HG03571 (cell line): ENCODE data around the gene THBD.

Experiments used
- ATAC-seq: cut with Tn5 transposase; IDR thresholded peaks from one replicate; pipeline ENCODE4 v1.9.1; 2021; ENCODE audit not compliant: unreplicated experiment

Gene THBD, protein sequence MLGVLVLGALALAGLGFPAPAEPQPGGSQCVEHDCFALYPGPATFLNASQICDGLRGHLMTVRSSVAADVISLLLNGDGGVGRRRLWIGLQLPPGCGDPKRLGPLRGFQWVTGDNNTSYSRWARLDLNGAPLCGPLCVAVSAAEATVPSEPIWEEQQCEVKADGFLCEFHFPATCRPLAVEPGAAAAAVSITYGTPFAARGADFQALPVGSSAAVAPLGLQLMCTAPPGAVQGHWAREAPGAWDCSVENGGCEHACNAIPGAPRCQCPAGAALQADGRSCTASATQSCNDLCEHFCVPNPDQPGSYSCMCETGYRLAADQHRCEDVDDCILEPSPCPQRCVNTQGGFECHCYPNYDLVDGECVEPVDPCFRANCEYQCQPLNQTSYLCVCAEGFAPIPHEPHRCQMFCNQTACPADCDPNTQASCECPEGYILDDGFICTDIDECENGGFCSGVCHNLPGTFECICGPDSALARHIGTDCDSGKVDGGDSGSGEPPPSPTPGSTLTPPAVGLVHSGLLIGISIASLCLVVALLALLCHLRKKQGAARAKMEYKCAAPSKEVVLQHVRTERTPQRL

DNA sequence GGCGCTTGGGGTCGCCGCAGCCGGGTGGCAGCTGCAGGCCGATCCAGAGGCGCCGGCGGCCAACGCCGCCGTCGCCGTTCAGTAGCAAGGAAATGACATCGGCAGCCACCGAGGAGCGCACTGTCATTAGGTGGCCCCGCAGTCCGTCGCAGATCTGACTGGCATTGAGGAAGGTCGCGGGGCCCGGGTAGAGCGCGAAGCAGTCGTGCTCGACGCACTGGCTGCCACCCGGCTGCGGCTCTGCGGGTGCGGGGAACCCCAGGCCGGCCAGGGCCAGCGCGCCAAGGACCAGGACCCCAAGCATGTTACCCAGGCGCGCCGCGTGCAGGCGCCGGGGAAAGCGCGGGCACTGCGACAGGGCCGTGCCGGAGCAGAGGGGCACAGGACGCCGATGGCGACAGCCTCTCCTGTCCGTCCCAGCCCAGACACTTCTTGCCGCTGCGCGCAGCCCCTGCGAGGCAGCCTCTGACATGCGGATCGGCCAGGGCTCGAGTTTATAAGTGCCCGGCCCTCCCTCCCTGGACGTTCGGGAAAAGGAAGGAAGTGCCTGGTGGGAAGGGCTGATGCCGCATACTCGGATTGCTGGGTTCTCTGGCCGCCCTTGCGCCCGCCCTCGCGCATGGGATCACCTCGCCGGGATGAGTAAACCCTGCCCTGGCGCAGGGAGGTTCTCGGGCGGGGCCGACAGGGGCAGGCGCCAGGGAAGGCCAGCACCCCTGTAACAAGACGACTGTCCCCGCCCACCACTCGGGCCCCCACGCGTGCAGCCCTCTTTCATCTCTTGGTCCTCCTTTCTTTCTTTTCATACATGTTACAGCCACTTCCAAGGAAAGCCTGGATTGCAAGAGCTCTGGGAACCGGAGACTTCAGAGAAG, at the start of gene THBD:
THBD (minus strand) TSS at position 472 of the 875 bp plus-strand sequence; CDS start at position 304, 168 bp downstream.
- ATAC-seq = no peak

DNA sequence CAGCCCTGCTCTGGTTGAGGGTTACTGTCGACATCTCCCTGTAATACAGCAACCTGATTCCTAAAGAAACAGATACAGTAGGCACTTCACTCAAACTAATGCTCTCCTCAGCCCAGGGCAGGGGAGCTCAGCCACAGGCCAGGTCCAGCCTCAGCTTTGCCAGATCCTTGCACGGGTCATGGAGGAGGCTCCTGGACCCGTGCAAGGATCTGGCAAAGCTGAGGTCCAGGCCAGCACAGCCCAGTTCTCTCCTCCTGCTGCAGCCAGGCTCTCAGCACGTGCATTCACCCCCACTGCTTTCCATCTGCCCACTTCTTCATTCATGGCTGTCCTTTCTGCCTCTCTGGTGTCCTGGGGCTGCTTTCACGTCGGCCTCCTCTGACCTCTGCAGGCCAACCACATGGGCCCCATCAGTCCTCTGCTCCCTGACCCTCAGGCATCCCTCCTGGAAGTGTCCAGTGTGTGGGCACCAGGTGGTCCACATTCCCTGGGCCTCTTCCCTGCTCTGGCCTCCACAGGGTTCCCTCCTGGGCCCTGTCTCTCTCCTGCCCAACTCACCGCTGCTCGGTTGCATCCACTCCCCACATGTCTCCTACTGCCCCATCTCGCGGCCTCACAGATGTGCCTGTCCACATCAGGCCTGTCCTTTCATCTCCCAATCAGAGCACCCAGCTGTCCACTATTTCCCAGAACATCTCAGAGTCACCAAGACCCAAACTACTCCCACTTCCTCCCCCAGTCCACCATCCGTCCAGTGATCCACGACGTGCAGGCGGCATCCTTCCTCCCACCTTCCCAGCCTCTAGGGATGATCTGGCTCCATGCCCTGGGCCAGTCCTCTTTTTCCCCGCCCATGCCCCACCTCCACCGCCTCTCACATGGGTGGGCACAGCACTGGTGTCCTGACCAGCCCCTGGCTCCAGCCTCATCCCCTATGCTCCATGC, 48.4 kb upstream of the THBD start:
- ATAC-seq = no peak

GRCh38 chr20:23096986-23097520, 47.6 kb upstream of the THBD start:
- no peak for ATAC-seq

DNA sequence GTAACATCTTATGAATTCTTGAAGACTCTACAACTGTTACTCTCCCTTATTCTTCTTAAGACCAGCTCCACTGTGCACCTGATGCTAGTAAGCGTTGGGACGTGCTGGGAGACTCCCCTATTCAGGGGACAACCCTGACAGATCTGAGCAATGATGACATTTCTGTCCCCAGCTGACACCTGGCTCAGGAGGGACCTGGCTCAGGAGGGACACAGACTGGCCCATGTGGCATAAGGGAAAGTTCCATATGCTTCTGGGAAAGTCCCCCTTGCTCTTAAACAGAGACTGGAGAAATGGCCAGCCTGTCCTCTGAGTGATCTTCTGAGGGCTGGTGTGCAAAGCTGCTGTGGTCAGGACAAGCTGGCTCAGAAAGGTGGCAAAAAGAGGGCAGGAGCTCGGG, 46.6 kb upstream of the THBD start:
- no peak for ATAC-seq

- ATAC-seq = no peak
These were observed 46.0 kb upstream of the THBD start for GRCh38 chr20:23095499-23095898.

- ATAC-seq = no peak
These were observed 45.5 kb upstream of the THBD start for GRCh38 chr20:23094927-23095326.

- ATAC-seq = no peak
These were observed 44.9 kb upstream of the THBD start for GRCh38 chr20:23094213-23094896.

GRCh38 chr20:23093613-23094012, 44.1 kb upstream of the THBD start:
- ATAC-seq = no peak

DNA sequence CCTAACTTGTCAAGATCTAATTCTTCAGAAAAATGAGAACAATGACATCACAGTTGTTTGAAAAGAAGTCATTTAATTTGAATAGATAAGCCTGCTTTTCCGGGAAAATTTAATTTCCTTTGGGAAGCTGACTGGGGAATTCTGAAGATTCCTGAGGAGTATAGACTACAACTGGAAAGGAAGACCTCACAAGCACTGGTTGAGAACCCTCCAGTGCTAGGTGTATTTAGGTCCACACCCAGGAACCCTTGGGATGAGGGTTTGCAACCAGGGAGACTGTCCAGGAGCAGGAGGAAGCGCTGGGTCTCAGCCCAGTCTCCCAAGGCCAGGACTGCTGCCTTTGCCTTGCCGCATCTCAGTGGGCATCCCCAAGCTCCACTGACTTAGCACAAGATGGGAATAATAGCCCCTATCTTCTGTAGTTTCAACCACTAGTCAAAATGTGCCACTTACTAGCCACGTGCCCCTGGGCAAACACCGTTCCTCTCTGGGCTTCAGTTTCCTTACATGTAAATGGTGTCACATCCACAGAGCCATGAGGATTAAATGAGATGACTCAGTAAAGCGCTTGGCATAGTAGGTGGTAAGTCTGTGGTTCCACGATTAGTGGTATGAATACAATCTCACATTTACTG, 43.5 kb upstream of the THBD start:
- no peak for ATAC-seq

- ATAC-seq = no peak
These were observed 42.9 kb upstream of the THBD start for GRCh38 chr20:23092384-23092756.

- ATAC-seq = no peak
These were observed 42.4 kb upstream of the THBD start for GRCh38 chr20:23091721-23092383.

- ATAC-seq = no peak
These were observed 41.4 kb upstream of the THBD start for GRCh38 chr20:23090878-23091277.

- no peak for ATAC-seq
These were observed 40.7 kb upstream of the THBD start for GRCh38 chr20:23090147-23090546.

DNA sequence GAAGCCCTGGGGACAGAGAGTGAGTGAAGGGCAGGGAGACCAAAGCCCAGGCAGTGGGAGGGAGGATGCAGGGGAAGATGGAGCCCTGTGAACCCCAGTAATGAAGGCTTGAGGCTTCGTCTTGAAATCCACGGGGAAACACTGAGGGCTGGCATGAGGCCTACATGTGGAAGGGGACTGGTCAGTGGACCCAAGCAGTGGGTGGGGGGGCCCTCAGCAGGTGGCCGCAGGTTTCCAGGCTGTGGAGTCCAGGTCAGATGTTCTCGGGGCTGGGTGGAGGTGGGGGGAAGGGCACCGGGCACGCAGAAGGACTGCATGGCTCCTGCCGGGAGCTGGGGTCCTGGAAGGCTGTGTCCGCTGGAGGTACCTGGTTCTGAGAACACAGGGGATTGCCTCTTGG, 39.4 kb upstream of the THBD start:
- ATAC-seq = no peak

DNA sequence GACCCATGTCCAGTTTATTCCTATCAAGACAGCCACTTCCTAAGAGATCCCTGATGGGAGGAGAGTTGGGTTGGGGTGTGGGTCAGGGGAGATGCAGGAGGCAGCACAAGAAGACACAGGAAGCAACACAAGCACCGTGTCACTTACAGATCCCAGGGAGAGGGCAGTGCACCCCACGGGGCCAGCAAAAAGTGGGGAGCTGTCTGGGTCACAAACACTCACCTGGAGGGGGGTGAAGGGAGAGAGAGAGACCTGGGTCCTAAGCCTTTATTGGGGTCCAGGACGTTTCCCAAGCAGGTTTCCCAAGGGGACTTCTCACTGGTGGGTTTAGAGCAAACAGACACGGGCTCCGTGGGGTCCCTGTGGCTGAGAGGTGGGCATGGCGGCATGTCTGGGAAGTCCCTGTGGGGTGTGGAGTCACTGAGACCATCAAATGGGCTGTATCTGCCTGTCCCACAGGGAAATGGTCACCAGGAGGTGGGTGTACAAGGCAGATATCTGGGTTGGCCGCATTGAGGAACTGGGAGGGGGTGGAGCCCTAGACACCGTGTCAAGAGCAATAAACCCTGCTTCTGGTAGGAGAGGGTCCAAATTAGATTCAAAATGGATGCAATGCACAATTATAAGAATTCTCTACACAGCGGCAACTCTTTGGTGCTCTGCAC, 38.2 kb upstream of the THBD start:
- ATAC-seq = no peak

DNA sequence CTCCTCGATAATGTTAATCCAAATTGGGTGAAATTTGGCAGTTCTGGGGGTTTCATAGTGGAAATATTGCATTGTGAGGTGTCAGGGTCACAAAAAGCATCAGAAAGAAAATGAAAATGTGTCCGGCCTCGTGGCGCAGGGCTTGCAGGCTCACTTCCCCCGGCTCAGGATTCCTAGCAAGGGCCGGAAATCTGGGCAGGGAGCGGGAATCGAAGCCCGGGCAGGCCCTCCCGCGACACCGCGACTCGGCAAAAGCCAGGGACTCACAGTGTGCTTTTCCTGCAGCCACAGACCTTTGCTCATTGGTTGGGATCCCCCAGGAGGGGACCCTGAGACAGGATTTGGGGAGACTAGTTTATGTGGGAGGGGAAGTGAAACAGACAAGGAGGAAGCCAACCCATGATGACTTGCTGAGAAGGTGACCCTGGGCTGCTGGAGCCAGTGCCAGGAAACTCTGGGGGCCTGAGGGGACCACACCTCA, 37.5 kb upstream of the THBD start:
- ATAC-seq = no peak

GRCh38 chr20:23086056-23086566, 36.6 kb upstream of the THBD start, which contains the start of gene CD93:
TSS of gene CD93 (minus strand) at chr20:23086324. CDS start at chr20:23086192, 132 bp downstream.
- no peak for ATAC-seq
